MM.1S (cell line): ENCODE measurements around the gene TP53TG5.

Source experiments
- CTCF ChIP-seq: fragments of 300-600 bp; sonication (generic); IDR thresholded peaks from 2 replicates; pipeline ENCODE4 v1.5.1; 2016; ENCODE audit warnings: antibody characterized with exemption, low read length, mixed read lengths
- EZH2 ChIP-seq: fragments of 300-600 bp; sonication (generic); optimal IDR thresholded peaks from 2 replicates; pipeline ENCODE3; 2017; ENCODE audit warnings: low read depth, mild to moderate bottlenecking, antibody characterized with exemption, low read length, mixed read lengths

- no peak for TF ChIP-seq CTCF
- no peak for TF ChIP-seq EZH2
Measured at GRCh38 chr20:45323731-45324130, 54.4 kb downstream of the TP53TG5 start.
